Fibroblast of mammary gland (primary cell): ENCODE measurements around the gene PODXL.

Experiments
- DNase-seq: peaks from one replicate; pipeline ENCODE4 v3.0.0-alpha.2; 2010; ENCODE audit warnings: low read depth
- H3K4me3 ChIP-seq: 2 replicates; pipeline ENCODE4 v1.5.1; 2011; ENCODE audit warnings: low read depth, mild to moderate bottlenecking, low read length, moderate library complexity; ENCODE audit not compliant: control insufficient read depth
- CTCF ChIP-seq: conservative IDR thresholded peaks from 2 replicates; pipeline ENCODE4 v1.5.1; 2011; ENCODE audit warnings: low read depth, low read length, inconsistent platforms; ENCODE audit not compliant: control insufficient read depth, insufficient read depth

PODXL gene

GRCh38 chr7:131527456-131527855 is 29.0 kb downstream of the PODXL start:
- no peak for DNase-seq
- H3K4me3 ChIP-seq = no peak overlapping the region
- no peak for TF ChIP-seq CTCF

GRCh38 chr7:131525820-131526219 is 30.6 kb downstream of the PODXL start:
- H3K4me3 ChIP-seq = no peak overlapping the region
- no peak for TF ChIP-seq CTCF
- DNase-seq = no peak

- no peak for TF ChIP-seq CTCF
- no peak overlapping the region for H3K4me3 ChIP-seq
- no peak for DNase-seq
These were observed 31.7 kb downstream of the PODXL start for GRCh38 chr7:131524703-131525102.

- TF ChIP-seq CTCF = no peak
- no peak overlapping the region for H3K4me3 ChIP-seq
- no peak for DNase-seq
These were observed 32.3 kb downstream of the PODXL start for GRCh38 chr7:131524115-131524514.

GRCh38 chr7:131522325-131522930 is 34.0 kb downstream of the PODXL start:
- H3K4me3 ChIP-seq = no peak overlapping the region
- TF ChIP-seq CTCF = no peak
- no peak for DNase-seq

GRCh38 chr7:131521651-131522163 is 34.7 kb downstream of the PODXL start:
- DNase-seq = no peak

More at GRCh38 chr7:131521651-131522163, 34.7 kb downstream of the PODXL start:
- H3K4me3 ChIP-seq = no peak overlapping the region
- no peak for TF ChIP-seq CTCF
